ENCODE results near the gene PARN. TPM values are rescaled to one million over a fixed set of nuclear protein-coding genes. Genes with fewer than 3 reads are reported as not detected.

The PARN gene
- total RNA-seq, 4 donors from 2014 or later: 34.1 to 50.0 (median 40.3) TPM

DNA sequence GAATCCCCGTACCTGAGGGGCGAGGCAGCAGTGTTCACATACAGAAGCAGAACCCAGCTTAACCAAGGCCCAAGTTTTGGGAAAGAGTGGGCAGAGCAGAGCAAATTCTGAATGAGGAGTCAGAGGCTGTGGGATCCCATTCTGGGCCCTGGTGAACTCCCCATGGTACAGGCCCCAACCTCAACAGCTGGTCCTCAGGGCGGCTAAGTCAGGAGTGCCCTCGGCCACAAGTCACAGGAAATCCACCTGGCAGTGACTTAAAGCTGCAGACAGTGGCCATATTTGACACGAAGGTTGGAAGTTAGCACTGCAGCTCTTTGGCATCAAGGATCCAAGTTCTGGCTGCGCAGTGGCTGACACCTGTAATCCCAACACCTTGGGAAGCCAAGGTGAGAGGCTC lies 237.1 kb downstream of the PARN start:
- H3K27me3 ChIP-seq: no peaks in the 10 kb centered on the region
- no peaks in the 10 kb centered on the region for H3K36me3 ChIP-seq
- H3K9me3 ChIP-seq: no peaks in the 10 kb centered on the region
- intact Hi-C loops (cut with DNase I; ENCODE audit: low total_unique reads): no loop called here
- no peak overlapping the region for H3K27ac ChIP-seq
- H3K4me3 ChIP-seq: no peak overlapping the region
- TF ChIP-seq, protein P1, sequence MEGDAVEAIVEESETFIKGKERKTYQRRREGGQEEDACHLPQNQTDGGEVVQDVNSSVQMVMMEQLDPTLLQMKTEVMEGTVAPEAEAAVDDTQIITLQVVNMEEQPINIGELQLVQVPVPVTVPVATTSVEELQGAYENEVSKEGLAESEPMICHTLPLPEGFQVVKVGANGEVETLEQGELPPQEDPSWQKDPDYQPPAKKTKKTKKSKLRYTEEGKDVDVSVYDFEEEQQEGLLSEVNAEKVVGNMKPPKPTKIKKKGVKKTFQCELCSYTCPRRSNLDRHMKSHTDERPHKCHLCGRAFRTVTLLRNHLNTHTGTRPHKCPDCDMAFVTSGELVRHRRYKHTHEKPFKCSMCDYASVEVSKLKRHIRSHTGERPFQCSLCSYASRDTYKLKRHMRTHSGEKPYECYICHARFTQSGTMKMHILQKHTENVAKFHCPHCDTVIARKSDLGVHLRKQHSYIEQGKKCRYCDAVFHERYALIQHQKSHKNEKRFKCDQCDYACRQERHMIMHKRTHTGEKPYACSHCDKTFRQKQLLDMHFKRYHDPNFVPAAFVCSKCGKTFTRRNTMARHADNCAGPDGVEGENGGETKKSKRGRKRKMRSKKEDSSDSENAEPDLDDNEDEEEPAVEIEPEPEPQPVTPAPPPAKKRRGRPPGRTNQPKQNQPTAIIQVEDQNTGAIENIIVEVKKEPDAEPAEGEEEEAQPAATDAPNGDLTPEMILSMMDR (IDR thresholded peaks at IDR 0.05): no peak
- TF ChIP-seq POLR2A (IDR thresholded peaks at IDR 0.05): no peak
- no peaks in the 10 kb centered on the region for H3K4me1 ChIP-seq
- no peak for DNase-seq

DNA sequence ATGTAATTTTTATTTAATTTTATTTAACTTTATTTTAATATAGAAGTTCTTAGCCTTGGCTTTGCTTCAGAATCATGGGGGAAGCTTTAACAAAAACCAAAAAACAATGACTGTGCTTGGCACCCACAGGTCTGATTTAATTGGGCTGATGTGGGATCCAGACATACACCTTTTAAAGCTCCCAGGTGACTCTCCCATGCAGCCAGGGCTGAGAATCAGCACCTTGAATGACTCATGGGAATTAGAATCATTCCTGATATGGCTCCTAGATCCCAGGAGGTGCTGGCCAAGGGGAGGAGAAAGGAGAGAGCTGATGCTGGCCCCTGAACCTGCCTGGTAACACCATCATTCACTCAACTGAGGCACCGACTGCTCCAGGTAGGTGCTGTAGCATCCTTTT lies 240.7 kb downstream of the PARN start:
- no peaks in the 10 kb centered on the region for H3K36me3 ChIP-seq
- no peaks in the 10 kb centered on the region for H3K27me3 ChIP-seq
- DNase-seq: no peak
- intact Hi-C loops (cut with DNase I; ENCODE audit: low total_unique reads): no loop called here
- no peaks in the 10 kb centered on the region for H3K4me1 ChIP-seq
- no peak overlapping the region for H3K27ac ChIP-seq
- no peaks in the 10 kb centered on the region for H3K9me3 ChIP-seq
- H3K4me3 ChIP-seq: no peak overlapping the region
- TF ChIP-seq, protein P1 (IDR thresholded peaks at IDR 0.05): no peak
- no peak for TF ChIP-seq POLR2A (IDR thresholded peaks at IDR 0.05)

DNA sequence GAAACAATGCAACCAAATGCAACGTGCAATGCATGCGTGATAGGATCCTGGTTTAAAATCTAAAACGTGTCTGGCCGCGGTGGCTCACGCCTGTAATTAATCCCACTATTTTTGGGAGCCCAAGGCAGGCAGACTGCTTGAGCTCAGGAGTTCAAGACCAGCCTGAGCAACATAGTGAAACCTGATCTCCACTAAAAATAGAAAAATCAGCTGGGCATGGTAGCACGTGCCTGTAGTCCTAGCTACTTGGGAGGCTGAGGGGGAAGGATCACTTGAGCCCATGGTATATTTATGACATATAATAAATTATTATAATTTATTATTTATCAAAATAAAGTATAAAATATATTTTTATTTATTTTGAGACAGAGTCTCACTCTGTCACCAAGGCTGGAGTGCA lies 241.8 kb downstream of the PARN start:
- Histone ChIP-seq H3K27ac (no peak overlapping the region), H3K36me3 (no peaks in the 10 kb centered on the region), H3K9me3 (no peaks in the 10 kb centered on the region), H3K4me3 (no peak overlapping the region), H3K27me3 (no peaks in the 10 kb centered on the region), H3K4me1 (no peaks in the 10 kb centered on the region)
- intact Hi-C loops (cut with DNase I; ENCODE audit: low total_unique reads): no loop called here
- no peak for TF ChIP-seq POLR2A (IDR thresholded peaks at IDR 0.05)
- TF ChIP-seq, protein P1 (IDR thresholded peaks at IDR 0.05): no peak
- DNase-seq: no peak

DNA sequence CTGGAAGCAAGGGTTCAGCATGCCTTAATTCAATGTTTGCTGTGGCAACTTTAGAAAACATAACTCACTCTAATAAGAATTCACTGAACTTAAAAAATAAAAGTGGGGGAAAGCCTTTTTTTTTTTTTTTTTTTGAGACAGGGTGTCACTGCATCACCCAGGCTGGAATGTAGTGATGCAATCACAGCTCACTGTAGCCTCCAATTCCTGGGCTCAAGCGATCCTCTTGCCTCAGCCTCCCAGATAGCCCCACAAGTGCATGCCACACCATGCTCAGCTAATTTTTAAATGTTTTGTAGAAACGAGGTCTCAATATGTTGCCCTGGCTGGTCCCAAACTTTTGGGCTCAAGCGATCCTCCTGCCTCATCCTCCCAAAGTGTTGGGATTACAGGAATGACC lies 243.9 kb downstream of the PARN start:
- H3K27ac ChIP-seq: no peak overlapping the region
- no peaks in the 10 kb centered on the region for H3K27me3 ChIP-seq
- TF ChIP-seq, protein P1 (IDR thresholded peaks at IDR 0.05): no peak
- no peak for TF ChIP-seq POLR2A (IDR thresholded peaks at IDR 0.05)
- intact Hi-C loops (cut with DNase I; ENCODE audit: low total_unique reads): no loop called here
- H3K4me1 ChIP-seq: no peaks in the 10 kb centered on the region
- no peaks in the 10 kb centered on the region for H3K9me3 ChIP-seq
- DNase-seq: no peak
- no peaks in the 10 kb centered on the region for H3K36me3 ChIP-seq
- no peak overlapping the region for H3K4me3 ChIP-seq

Small RNA genes within 50 kb of the gene (small RNA-seq; reads per million reads assigned to genes)
- gene RN7SL274P (not detected), gene RNU7-125P (not detected)

Other genes with a start within 250 kb of the PARN start
- gene BFAR, start 2.7 kb upstream of the PARN start, total RNA-seq: 10 to 100 TPM; 17.4 to 88.1 (median 60.7) TPM
- gene PLA2G10, start 64.0 kb upstream of the PARN start, total RNA-seq: not detected
- 10 to 100 TPM in 1 of 4 donors, 1 to 10 TPM in 1, not detected in 2; 6.0 to 11.5 TPM for gene NPIPA3, start 73.2 kb upstream of the PARN start, total RNA-seq
- 10 to 100 TPM in 2 of 4 donors, not detected in 2; 11.5 to 14.4 TPM for gene NPIPA2, start 112.3 kb upstream of the PARN start, total RNA-seq
- 10 to 100 TPM; 19.7 to 93.0 (median 52.0) TPM for gene NOMO1, start 203.5 kb upstream of the PARN start, total RNA-seq